ENCODE results near the gene MAP4K3.

- TF ChIP-seq POLR2A (IDR thresholded peaks at IDR 0.05; ENCODE audit: control extremely low read depth in 1 of 2, low read depth in 2 of 2, low read length in 2 of 2) (no peak), RXRA (IDR thresholded peaks at IDR 0.05; ENCODE audit: insufficient read depth, low read depth, low read length) (no peak), EP300 (IDR thresholded peaks at IDR 0.05; ENCODE audit: borderline replicate concordance in 1 of 2, low read depth in 2 of 2, low read length in 2 of 2) (no peak), RNF2 (IDR thresholded peaks at IDR 0.05; ENCODE audit: borderline replicate concordance, low read depth, low read length, missing control alignments, poor library complexity, severe bottlenecking) (no peak), CTCF (IDR thresholded peaks at IDR 0.05; ENCODE audit: control extremely low read depth in 1 of 3, insufficient read depth in 1 of 3, low read depth in 1 of 3, low read length in 3 of 3) (no peak), SP2 (IDR thresholded peaks at IDR 0.05; ENCODE audit: low read length) (no peak), SRF (IDR thresholded peaks at IDR 0.05; ENCODE audit: low read depth, low read length) (no peak), JUN (IDR thresholded peaks at IDR 0.05; ENCODE audit: low read depth, low read length) (no peak), GABPA (IDR thresholded peaks at IDR 0.05; ENCODE audit: borderline replicate concordance, insufficient read depth, low read length) (no peak), EZH2 (IDR thresholded peaks at IDR 0.05; ENCODE audit: low read depth, low read length, severe bottlenecking) (no peak)
These were observed 18.7 kb upstream of the MAP4K3 start for GRCh38 chr2:39455826-39456225.
